Neural cell (in vitro differentiated cells): Measurements from ENCODE around the gene MAST2. TPM values are rescaled to one million over a fixed set of nuclear protein-coding genes. Genes with fewer than 3 reads are reported as not detected.

Source experiments
- H2AFZ ChIP-seq: fragments of 200-600, 300-800 bp; sonication (generic), shearing (Covaris generic); 2 replicates; pipeline ENCODE4 v1.6.0; 2014; ENCODE audit warnings: low read depth, mild to moderate bottlenecking, antibody characterized with exemption, low read length, moderate library complexity
- H3F3A ChIP-seq: fragments of 200-600 bp; shearing (Covaris generic); 2 replicates; pipeline ENCODE4 v1.6.1; 2016; ENCODE audit warnings: mild to moderate bottlenecking, moderate library complexity, mixed read lengths, antibody characterized with exemption, low read length; ENCODE audit not compliant: insufficient read depth, poor library complexity, severe bottlenecking
- H3K27ac ChIP-seq: fragments of 200-600, 300-800 bp; sonication (generic), shearing (Covaris generic); 2 replicates; pipeline ENCODE4 v1.5.1; 2014; ENCODE audit warnings: mild to moderate bottlenecking, low read length, moderate library complexity
- H3K27me3 ChIP-seq: fragments of 300-800, 200-600 bp; sonication (generic), shearing (Covaris generic); 2 replicates; pipeline ENCODE4 v1.6.0; 2014; ENCODE audit warnings: mild to moderate bottlenecking, low read depth, low read length, moderate library complexity; ENCODE audit not compliant: insufficient read depth
- H3K36me3 ChIP-seq: fragments of 300-800, 200-600 bp; sonication (generic), shearing (Covaris generic); 2 replicates; pipeline ENCODE4 v1.5.1; 2014; ENCODE audit warnings: mild to moderate bottlenecking, antibody characterized with exemption, low read length, moderate library complexity; ENCODE audit not compliant: insufficient read depth
- H3K4me2 ChIP-seq: fragments of 300-800, 200-600 bp; sonication (generic), shearing (Covaris generic); 2 replicates; pipeline ENCODE4 v1.6.0; 2014; ENCODE audit warnings: mild to moderate bottlenecking, low read length
- H3K4me3 ChIP-seq: fragments of 300-800, 200-600 bp; sonication (generic), shearing (Covaris generic); 2 replicates; pipeline ENCODE4 v1.5.1; 2014; ENCODE audit warnings: mild to moderate bottlenecking, low read length, moderate library complexity
- H3K79me2 ChIP-seq: fragments of 200-600 bp; shearing (Covaris generic); replicated peaks from 2 replicates; pipeline ENCODE4 v1.6.0; 2014; ENCODE audit warnings: mild to moderate bottlenecking, low read length, moderate library complexity; ENCODE audit not compliant: insufficient read depth
- H3K9ac ChIP-seq: fragments of 300-800, 200-600 bp; sonication (generic), shearing (Covaris generic); 2 replicates; pipeline ENCODE4 v1.6.1; 2016; ENCODE audit warnings: mild to moderate bottlenecking, low read length, mixed read lengths
- H3K9me2 ChIP-seq: fragments of 200-600 bp; shearing (Covaris generic); 2 replicates; pipeline ENCODE4 v1.6.1; 2016; ENCODE audit warnings: mild to moderate bottlenecking, low read length, mixed read lengths; ENCODE audit not compliant: insufficient read depth
- H3K9me3 ChIP-seq: fragments of 200-600, 300-800 bp; sonication (generic), shearing (Covaris generic); 2 replicates; pipeline ENCODE4 v1.6.1; 2016; ENCODE audit warnings: mild to moderate bottlenecking, mixed run types, low read length, moderate library complexity, mixed read lengths
- H4K20me1 ChIP-seq: fragments of 200-600 bp; shearing (Covaris generic); 2 replicates; pipeline ENCODE4 v1.6.1; 2016; ENCODE audit warnings: mild to moderate bottlenecking, mixed run types; ENCODE audit not compliant: insufficient read depth
- CTCF ChIP-seq: fragments of 450-650 bp; IDR thresholded peaks from 2 replicates; pipeline ENCODE4 v1.5.1; 2014; ENCODE audit warnings: antibody characterized with exemption, mild to moderate bottlenecking, moderate library complexity; ENCODE audit not compliant: poor library complexity, severe bottlenecking
- EP300 ChIP-seq: fragments of 450-650 bp; conservative IDR thresholded peaks from 2 replicates; pipeline ENCODE4 v1.6.1; 2014; ENCODE audit warnings: antibody characterized with exemption, mild to moderate bottlenecking, moderate library complexity; ENCODE audit not compliant: poor library complexity, severe bottlenecking
- EZH2 ChIP-seq: fragments of 200-600, 300-800 bp; shearing (Covaris generic), sonication (generic); IDR thresholded peaks from 2 replicates; pipeline ENCODE4 v1.6.1; 2014; ENCODE audit warnings: antibody characterized with exemption, low read length, borderline replicate concordance, mild to moderate bottlenecking; ENCODE audit not compliant: insufficient read depth, poor library complexity, severe bottlenecking
- MXI1 ChIP-seq: fragments of 450-650 bp; conservative IDR thresholded peaks from 2 replicates; pipeline ENCODE4 v1.6.1; 2014; ENCODE audit warnings: antibody characterized with exemption, mild to moderate bottlenecking; ENCODE audit not compliant: poor library complexity, severe bottlenecking
- POLR2AphosphoS5 ChIP-seq: IDR thresholded peaks from 2 replicates; pipeline ENCODE4 v1.6.1; 2012
- RAD21 ChIP-seq: fragments of 450-650 bp; conservative IDR thresholded peaks from 2 replicates; pipeline ENCODE4 v1.6.1; 2014; ENCODE audit warnings: antibody characterized with exemption, mild to moderate bottlenecking, moderate library complexity
- REST ChIP-seq: IDR thresholded peaks from 2 replicates; pipeline ENCODE4 v1.6.1; 2012; ENCODE audit warnings: borderline replicate concordance
- SMC3 ChIP-seq: fragments of 450-650 bp; conservative IDR thresholded peaks from 2 replicates; pipeline ENCODE4 v1.6.1; 2014; ENCODE audit warnings: antibody characterized with exemption, mild to moderate bottlenecking, moderate library complexity; ENCODE audit not compliant: poor library complexity
- TAF1 ChIP-seq: IDR thresholded peaks from 2 replicates; pipeline ENCODE4 v1.6.1; 2012; ENCODE audit warnings: low read depth
- polyA plus RNA-seq: library from polyadenylated mRNA; depleted of rRNA; stranded (reverse); fragments of >200 nt; gene quantifications from 2 replicates; pipeline ENCODE4 v1.2.3, GENCODE V29; 2014

MAST2 gene
- polyA plus RNA-seq, 1 donor from 2014 or later, result 22.2 TPM

- Histone ChIP-seq H2AFZ (no peak overlapping the region), H3K27ac (no peak overlapping the region), H3F3A (no peaks in the 10 kb centered on the region), H3K36me3 (peaks cover 21% of the 10 kb centered on the region), H3K27me3 (no peaks in the 10 kb centered on the region), H4K20me1 (peaks cover 5% of the 10 kb centered on the region), H3K79me2 (peaks cover 22% of the 10 kb centered on the region), H3K4me2 (no peak overlapping the region), H3K9me2 (no peaks in the 10 kb centered on the region), H3K9ac (no peak overlapping the region), H3K9me3 (no peaks in the 10 kb centered on the region), H3K4me3 (no peak overlapping the region)
- TF ChIP-seq EZH2 (no peak), POLR2AphosphoS5 (no peak), REST (no peak), SMC3 (no peak), EP300 (no peak), MXI1 (no peak), CTCF (no peak)
These were observed 240.1 kb downstream of the MAST2 start for GRCh38 chr1:46043458-46044017.

GRCh38 chr1:46044116-46044515 is 240.7 kb downstream of the MAST2 start:
- H3F3A ChIP-seq, result no peaks in the 10 kb centered on the region
- peaks cover 5% of the 10 kb centered on the region for H4K20me1 ChIP-seq
- H3K4me3 ChIP-seq, result no peak overlapping the region
- no peak overlapping the region for H2AFZ ChIP-seq
- no peaks in the 10 kb centered on the region for H3K27me3 ChIP-seq
- no peaks in the 10 kb centered on the region for H3K9me3 ChIP-seq
- no peaks in the 10 kb centered on the region for H3K9me2 ChIP-seq
- no peak overlapping the region for H3K9ac ChIP-seq
- TF ChIP-seq POLR2AphosphoS5, result no peak
- TF ChIP-seq EZH2, result no peak
- TF ChIP-seq SMC3, result no peak
- no peak for TF ChIP-seq TAF1
- TF ChIP-seq CTCF, result no peak
- TF ChIP-seq MXI1, result no peak
- no peak for TF ChIP-seq REST
- no peak for TF ChIP-seq EP300
- TF ChIP-seq RAD21, result no peak
- no peak overlapping the region for H3K4me2 ChIP-seq
- H3K79me2 ChIP-seq, result peaks cover 22% of the 10 kb centered on the region
- H3K27ac ChIP-seq, result no peak overlapping the region
- H3K36me3 ChIP-seq, result peaks cover 21% of the 10 kb centered on the region
